Osteocyte (in vitro differentiated cells): Measurements from ENCODE around the gene CTSW. TPM values are rescaled to one million over a fixed set of nuclear protein-coding genes. Genes with fewer than 3 reads are reported as not detected.

ENCODE experiments used
- DNase-seq: peaks from one replicate; pipeline ENCODE4 v3.0.0; 2021; ENCODE audit warnings: mixed read lengths; ENCODE audit not compliant: unreplicated experiment; ENCODE audit errors: extremely low spot score
- H3K27ac Mint-ChIP-seq: one replicate; pipeline ENCODE4 v1.8.0; 2021; ENCODE audit warnings: mild to moderate bottlenecking, mixed read lengths; ENCODE audit not compliant: unreplicated experiment
- H3K27me3 Mint-ChIP-seq: one replicate; pipeline ENCODE4 v1.8.0; 2021; ENCODE audit warnings: mixed read lengths; ENCODE audit not compliant: unreplicated experiment
- H3K36me3 Mint-ChIP-seq: one replicate; pipeline ENCODE4 v1.8.0; 2021; ENCODE audit warnings: mixed read lengths; ENCODE audit not compliant: unreplicated experiment
- H3K4me1 Mint-ChIP-seq: one replicate; pipeline ENCODE4 v1.8.0; 2021; ENCODE audit warnings: mixed read lengths; ENCODE audit not compliant: unreplicated experiment
- H3K4me3 Mint-ChIP-seq: one replicate; pipeline ENCODE4 v1.8.0; 2021; ENCODE audit warnings: mild to moderate bottlenecking, moderate library complexity, mixed read lengths; ENCODE audit not compliant: unreplicated experiment
- H3K9me3 Mint-ChIP-seq: one replicate; pipeline ENCODE4 v1.8.0; 2021; ENCODE audit warnings: mixed read lengths; ENCODE audit not compliant: unreplicated experiment
- total RNA-seq: library from RNA; stranded (reverse); gene quantifications from 2 replicates; pipeline ENCODE4 v1.2.1, GENCODE V29; 2021
- TF ChIP-seq, protein P1 (sequence below): fragments of 200-600 bp; sonication (generic); IDR thresholded peaks from 2 replicates; pipeline ENCODE4 v1.5.0; 2021; ENCODE audit warnings: antibody characterized with exemption, mild to moderate bottlenecking, moderate library complexity

The CTSW gene
- total RNA-seq, 1 donor from 2014 or later: not detected

DNA sequence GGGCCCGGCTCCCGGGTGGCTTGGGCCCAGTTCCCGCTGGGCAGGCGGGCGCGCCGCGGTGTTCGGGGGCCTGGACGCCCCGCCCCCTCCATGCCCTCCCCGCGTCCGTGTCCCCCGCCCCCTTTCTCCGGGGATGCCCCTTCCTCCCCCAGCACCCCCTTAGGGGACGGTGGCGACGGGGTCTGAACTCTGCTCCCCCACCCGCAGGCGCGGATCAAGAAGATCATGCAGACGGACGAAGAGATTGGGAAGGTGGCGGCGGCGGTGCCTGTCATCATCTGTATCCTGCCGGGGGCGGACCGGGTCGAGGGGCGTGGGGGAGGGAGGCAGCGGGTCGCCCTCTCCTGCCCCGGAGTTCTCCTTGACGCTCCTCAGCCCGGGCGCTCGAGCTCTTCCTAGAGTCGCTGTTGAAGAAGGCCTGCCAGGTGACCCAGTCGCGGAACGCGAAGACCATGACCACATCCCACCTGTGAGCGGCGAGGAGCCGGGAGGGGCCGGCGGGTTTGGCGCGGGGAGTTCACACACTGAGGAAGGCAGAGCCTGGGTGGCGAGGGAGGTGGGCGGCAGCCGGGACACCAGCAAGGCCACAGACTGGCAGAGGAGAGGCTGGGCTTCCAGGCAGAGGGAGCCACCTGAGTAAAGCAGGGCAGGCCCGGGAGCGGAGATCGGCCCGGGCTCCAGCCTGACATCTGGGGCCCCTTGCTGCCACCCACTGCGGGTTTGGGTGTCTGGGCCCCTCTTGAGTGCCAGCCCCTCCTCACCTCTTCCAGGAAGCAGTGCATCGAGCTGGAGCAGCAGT is 40.1 kb downstream of the CTSW start:
- Mint-ChIP-seq H3K4me1 (peaks cover 36% of the 10 kb centered on the region), H3K4me3 (peak overlapping the region; percentile 88), H3K27ac (peak overlapping the region; percentile 65), H3K36me3 (peaks cover 23% of the 10 kb centered on the region), H3K27me3 (no peaks in the 10 kb centered on the region), H3K9me3 (no peaks in the 10 kb centered on the region)
- no peak for DNase-seq
- TF ChIP-seq, protein P1, sequence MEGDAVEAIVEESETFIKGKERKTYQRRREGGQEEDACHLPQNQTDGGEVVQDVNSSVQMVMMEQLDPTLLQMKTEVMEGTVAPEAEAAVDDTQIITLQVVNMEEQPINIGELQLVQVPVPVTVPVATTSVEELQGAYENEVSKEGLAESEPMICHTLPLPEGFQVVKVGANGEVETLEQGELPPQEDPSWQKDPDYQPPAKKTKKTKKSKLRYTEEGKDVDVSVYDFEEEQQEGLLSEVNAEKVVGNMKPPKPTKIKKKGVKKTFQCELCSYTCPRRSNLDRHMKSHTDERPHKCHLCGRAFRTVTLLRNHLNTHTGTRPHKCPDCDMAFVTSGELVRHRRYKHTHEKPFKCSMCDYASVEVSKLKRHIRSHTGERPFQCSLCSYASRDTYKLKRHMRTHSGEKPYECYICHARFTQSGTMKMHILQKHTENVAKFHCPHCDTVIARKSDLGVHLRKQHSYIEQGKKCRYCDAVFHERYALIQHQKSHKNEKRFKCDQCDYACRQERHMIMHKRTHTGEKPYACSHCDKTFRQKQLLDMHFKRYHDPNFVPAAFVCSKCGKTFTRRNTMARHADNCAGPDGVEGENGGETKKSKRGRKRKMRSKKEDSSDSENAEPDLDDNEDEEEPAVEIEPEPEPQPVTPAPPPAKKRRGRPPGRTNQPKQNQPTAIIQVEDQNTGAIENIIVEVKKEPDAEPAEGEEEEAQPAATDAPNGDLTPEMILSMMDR: no peak

DNA sequence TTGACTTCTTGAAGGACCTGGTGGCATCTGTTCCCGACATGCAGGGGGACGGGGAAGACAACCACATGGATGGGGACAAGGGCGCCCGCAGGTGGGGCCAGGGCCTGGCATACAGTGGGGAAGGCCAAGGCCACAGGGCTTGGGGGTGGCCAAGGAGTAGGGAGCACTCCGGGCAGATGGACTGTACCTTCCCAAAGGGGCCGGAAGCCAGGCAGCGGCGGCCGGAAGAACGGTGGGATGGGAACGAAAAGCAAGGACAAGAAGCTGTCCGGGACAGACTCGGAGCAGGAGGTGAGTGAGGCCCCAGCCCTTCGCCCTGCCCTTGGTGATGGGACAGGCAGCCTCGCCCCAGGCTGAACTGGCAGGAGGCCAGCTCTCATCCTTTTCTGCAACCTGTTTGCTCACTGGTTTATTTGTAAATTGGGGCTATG is 40.8 kb downstream of the CTSW start:
- H3K36me3 Mint-ChIP-seq: peaks cover 23% of the 10 kb centered on the region
- TF ChIP-seq, protein P1: no peak
- peaks cover 30% of the 10 kb centered on the region for H3K4me1 Mint-ChIP-seq
- H3K4me3 Mint-ChIP-seq: peak overlapping the region; percentile 88
- no peaks in the 10 kb centered on the region for H3K9me3 Mint-ChIP-seq
- H3K27me3 Mint-ChIP-seq: no peaks in the 10 kb centered on the region
- peak overlapping the region; percentile 65 for H3K27ac Mint-ChIP-seq
- DNase-seq: no peak

DNA sequence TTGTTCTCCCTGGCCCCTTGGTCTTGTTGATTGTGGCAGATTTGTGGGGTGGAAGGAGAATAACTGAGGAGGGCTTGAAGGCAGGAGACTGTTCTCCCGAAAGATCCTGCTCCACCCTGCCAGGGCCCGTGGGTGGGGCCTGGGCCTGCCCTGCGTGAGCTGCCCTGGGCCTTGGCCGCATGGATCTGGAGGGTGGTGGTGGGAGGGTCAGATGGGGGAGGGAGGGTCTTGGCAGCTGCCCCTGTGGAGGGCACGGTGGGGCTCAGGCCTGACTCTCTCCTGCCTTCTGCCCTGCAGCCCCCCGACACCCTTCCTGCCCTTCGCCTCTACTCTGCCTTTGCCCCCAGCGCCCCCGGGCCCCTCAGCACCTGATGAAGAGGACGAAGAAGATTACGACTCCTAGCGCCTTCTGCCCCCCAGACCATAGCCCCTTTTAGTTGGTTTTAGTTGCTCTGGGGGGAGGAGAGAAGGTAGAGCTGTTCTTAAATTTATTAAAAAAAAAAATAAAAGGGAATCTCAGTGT is 41.5 kb downstream of the CTSW start:
- TF ChIP-seq, protein P1: no peak
- Mint-ChIP-seq H3K27me3 (no peaks in the 10 kb centered on the region), H3K27ac (no peak overlapping the region), H3K4me3 (peak overlapping the region; percentile 88), H3K9me3 (no peaks in the 10 kb centered on the region), H3K36me3 (peaks cover 23% of the 10 kb centered on the region), H3K4me1 (peaks cover 23% of the 10 kb centered on the region)
- no peak for DNase-seq

DNA sequence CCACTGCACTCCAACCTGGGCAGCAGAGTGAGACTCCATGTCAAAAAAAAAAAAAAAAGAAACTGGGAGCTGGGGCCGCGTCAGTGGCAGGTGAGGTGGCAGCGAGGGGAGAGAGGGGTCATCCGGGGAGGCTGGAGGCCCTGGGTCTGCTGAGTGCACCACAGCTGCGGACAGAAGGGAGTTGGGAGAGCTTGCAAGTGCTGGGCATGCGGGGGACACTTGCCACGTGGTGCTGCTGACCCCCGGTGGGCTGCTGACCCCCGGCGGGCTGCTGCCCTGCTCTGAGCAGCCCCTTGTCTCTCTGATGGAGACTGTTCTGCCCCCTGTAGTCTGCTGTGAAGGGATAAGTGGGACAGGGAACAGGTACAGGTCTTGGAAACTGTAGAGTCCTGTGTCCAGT is 42.2 kb downstream of the CTSW start:
- Mint-ChIP-seq H3K4me3 (no peak overlapping the region), H3K4me1 (peaks cover 15% of the 10 kb centered on the region), H3K36me3 (peaks cover 20% of the 10 kb centered on the region), H3K9me3 (no peaks in the 10 kb centered on the region), H3K27me3 (no peaks in the 10 kb centered on the region), H3K27ac (no peak overlapping the region)
- no peak for DNase-seq
- TF ChIP-seq, protein P1: no peak

DNA sequence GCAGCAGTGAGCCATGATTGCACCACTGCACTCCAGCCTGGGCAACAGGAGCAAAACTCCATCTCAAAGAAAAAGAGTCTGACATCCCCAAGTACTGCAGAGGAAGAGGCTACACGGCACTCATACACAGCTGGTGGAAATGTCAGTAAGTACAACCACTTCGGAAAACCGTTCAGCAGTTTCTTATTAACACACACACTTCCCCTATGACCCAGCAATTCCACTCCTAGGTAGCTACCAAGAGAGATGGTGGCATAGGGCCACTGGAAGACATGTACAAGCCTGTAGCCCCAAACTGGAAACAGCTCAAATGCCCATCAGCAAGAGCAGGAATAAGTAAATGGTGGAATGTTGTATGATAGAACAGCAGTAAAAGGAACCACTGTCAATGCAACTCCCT is 42.9 kb downstream of the CTSW start:
- Mint-ChIP-seq H3K9me3 (no peaks in the 10 kb centered on the region), H3K36me3 (peaks cover 17% of the 10 kb centered on the region), H3K4me3 (peak overlapping the region; percentile 22), H3K4me1 (peaks cover 9% of the 10 kb centered on the region), H3K27ac (no peak overlapping the region), H3K27me3 (no peaks in the 10 kb centered on the region)
- no peak for DNase-seq
- TF ChIP-seq, protein P1: no peak
